HEK293 (cell line): ENCODE measurements around the gene WFDC1.

Experiments used
- AEBP2 ChIP-seq: fragments of 450-650 bp; formaldehyde crosslinking; IDR thresholded peaks from 2 replicates; pipeline ENCODE4 v1.5.1; 2016; ENCODE audit warnings: missing biosample characterization, missing genetic modification characterization, borderline replicate concordance
- FEZF1 ChIP-seq: fragments of 450-650 bp; formaldehyde crosslinking; IDR thresholded peaks from 2 replicates; pipeline ENCODE4 v1.5.1; 2016; ENCODE audit warnings: missing biosample characterization, missing genetic modification characterization
- HIC1 ChIP-seq: fragments of 450-650 bp; formaldehyde crosslinking; IDR thresholded peaks from 2 replicates; pipeline ENCODE4 v1.5.1; 2016; ENCODE audit warnings: missing biosample characterization, missing genetic modification characterization
- ZBTB10 ChIP-seq: fragments of 450-650 bp; formaldehyde crosslinking; IDR thresholded peaks from 2 replicates; pipeline ENCODE4 v1.5.1; 2016; ENCODE audit warnings: missing biosample characterization, missing genetic modification characterization
- ZNF133 ChIP-seq: fragments of 450-650 bp; formaldehyde crosslinking; IDR thresholded peaks from 2 replicates; pipeline ENCODE4 v1.5.1; 2016; ENCODE audit warnings: missing biosample characterization, missing genetic modification characterization
- ZNF146 ChIP-seq: fragments of 450-650 bp; formaldehyde crosslinking; IDR thresholded peaks from 2 replicates; pipeline ENCODE4 v1.5.1; 2016; ENCODE audit warnings: missing biosample characterization, missing genetic modification characterization
- ZNF239 ChIP-seq: fragments of 450-650 bp; formaldehyde crosslinking; IDR thresholded peaks from 2 replicates; pipeline ENCODE4 v1.5.1; 2016; ENCODE audit warnings: missing biosample characterization, missing genetic modification characterization
- ZNF280C ChIP-seq: fragments of 450-650 bp; formaldehyde crosslinking; IDR thresholded peaks from 2 replicates; pipeline ENCODE4 v1.5.1; 2016; ENCODE audit warnings: missing biosample characterization, missing genetic modification characterization
- ZNF366 ChIP-seq: fragments of 450-650 bp; formaldehyde crosslinking; conservative IDR thresholded peaks from 2 replicates; pipeline ENCODE4 v1.5.1; 2016; ENCODE audit warnings: missing biosample characterization, missing genetic modification characterization
- ZNF404 ChIP-seq: fragments of 450-650 bp; formaldehyde crosslinking; IDR thresholded peaks from 2 replicates; pipeline ENCODE4 v1.5.1; 2017; ENCODE audit warnings: missing biosample characterization, missing genetic modification characterization
- ZNF518A ChIP-seq: fragments of 450-650 bp; formaldehyde crosslinking; conservative IDR thresholded peaks from 2 replicates; pipeline ENCODE4 v1.5.1; 2016; ENCODE audit warnings: low read depth, missing biosample characterization, missing genetic modification characterization
- ZNF529 ChIP-seq: fragments of 450-650 bp; formaldehyde crosslinking; IDR thresholded peaks from 2 replicates; pipeline ENCODE4 v1.5.1; 2017; ENCODE audit warnings: missing genetic modification characterization, missing biosample characterization; ENCODE audit not compliant: insufficient replicate concordance
- ZNF560 ChIP-seq: fragments of 450-650 bp; formaldehyde crosslinking; IDR thresholded peaks from 2 replicates; pipeline ENCODE4 v1.5.1; 2017; ENCODE audit warnings: missing biosample characterization, missing genetic modification characterization, borderline replicate concordance
- ZNF561 ChIP-seq: fragments of 450-650 bp; IDR thresholded peaks from 2 replicates; pipeline ENCODE4 v1.5.1; 2018; ENCODE audit warnings: missing biosample characterization, missing genetic modification characterization, borderline replicate concordance
- ZNF645 ChIP-seq: fragments of 450-650 bp; formaldehyde crosslinking; IDR thresholded peaks from 2 replicates; pipeline ENCODE4; 2016; ENCODE audit warnings: missing biosample characterization, missing genetic modification characterization
- ZNF658 ChIP-seq: fragments of 450-650 bp; formaldehyde crosslinking; IDR thresholded peaks from 2 replicates; pipeline ENCODE4; 2016; ENCODE audit warnings: missing biosample characterization, missing genetic modification characterization
- ZNF704 ChIP-seq: fragments of 450-650 bp; formaldehyde crosslinking; IDR thresholded peaks from 2 replicates; pipeline ENCODE4 v1.5.1; 2016; ENCODE audit warnings: missing biosample characterization, missing genetic modification characterization
- ZNF747 ChIP-seq: fragments of 450-650 bp; formaldehyde crosslinking; IDR thresholded peaks from 2 replicates; pipeline ENCODE4 v1.5.1; 2016; ENCODE audit warnings: missing biosample characterization, missing genetic modification characterization
- ZNF768 ChIP-seq: fragments of 450-650 bp; formaldehyde crosslinking; IDR thresholded peaks from 2 replicates; pipeline ENCODE4 v1.5.1; 2018; ENCODE audit warnings: missing biosample characterization, mild to moderate bottlenecking, missing genetic modification characterization
- ZNF830 ChIP-seq: fragments of 450-650 bp; IDR thresholded peaks from 2 replicates; pipeline ENCODE4 v1.5.0; 2018; ENCODE audit warnings: missing biosample characterization, missing genetic modification characterization, low read depth, mild to moderate bottlenecking, moderate library complexity
- ZSCAN18 ChIP-seq: fragments of 450-650 bp; formaldehyde crosslinking; IDR thresholded peaks from 2 replicates; pipeline ENCODE4 v1.5.1; 2016; ENCODE audit warnings: missing biosample characterization, missing genetic modification characterization

WFDC1 gene

GRCh38 chr16:84314373-84314772 is 19.7 kb downstream of the WFDC1 start (continued):
- TF ChIP-seq ZNF561 (tag by site-specific recombination) (no peak), ZNF518A (tag by site-specific recombination) (no peak), ZNF768 (no peak), ZSCAN18 (tag by site-specific recombination) (no peak), ZNF658 (tag by site-specific recombination) (no peak), ZNF146 (tag by site-specific recombination) (no peak), AEBP2 (tag by site-specific recombination) (no peak), ZNF404 (tag by site-specific recombination) (no peak), HIC1 (0 out of 2 replicates have a peak, but pooled peaks have one; percentile 25), ZNF366 (tag by site-specific recombination) (peak; percentile 35; the same call in 1 of the 2 replicates), ZNF133 (tag by site-specific recombination) (no peak), ZNF560 (no peak), ZNF239 (tag by site-specific recombination) (no peak), FEZF1 (no peak), ZNF645 (tag by site-specific recombination) (no peak), ZNF704 (tag by site-specific recombination) (no peak), ZNF830 (tag by site-specific recombination) (no peak), ZNF529 (no peak), ZNF747 (tag by site-specific recombination) (no peak), ZNF280C (tag by site-specific recombination) (no peak), ZBTB10 (tag by site-specific recombination) (no peak)
